HG02852 (cell line): ENCODE data around the gene USP5.
A peak's percentile ranks its signal among the peaks of the same experiment; 100 is the strongest.

Source experiments
- ATAC-seq: cut with Tn5 transposase; IDR thresholded peaks from one replicate; pipeline ENCODE4 v1.9.1; 2021; ENCODE audit warnings: mild to moderate bottlenecking, moderate library complexity; ENCODE audit not compliant: unreplicated experiment

USP5 gene

GRCh38 chr12:6826125-6826733 lies 25.7 kb upstream of the USP5 start:
- ATAC-seq: no peak

GRCh38 chr12:6826734-6827436 lies 25.1 kb upstream of the USP5 start:
- no peak for ATAC-seq

- ATAC-seq: no peak
Measured at GRCh38 chr12:6827437-6827911, 24.5 kb upstream of the USP5 start.

GRCh38 chr12:6827982-6828780 lies 23.8 kb upstream of the USP5 start, which contains the start of gene P3H3:
P3H3 (plus strand) TSS chr12:6828407; CDS start chr12:6828441, 34 bp downstream.
- no peak for ATAC-seq

- ATAC-seq: no peak
Measured at GRCh38 chr12:6828781-6829535, 23.0 kb upstream of the USP5 start.

GRCh38 chr12:6829536-6830220 lies 22.3 kb upstream of the USP5 start:
- ATAC-seq: no peak

GRCh38 chr12:6830286-6830890 lies 21.6 kb upstream of the USP5 start:
- no peak for ATAC-seq

- no peak for ATAC-seq
Measured at GRCh38 chr12:6830999-6831398, 21.0 kb upstream of the USP5 start.

- ATAC-seq: no peak
Measured at GRCh38 chr12:6831450-6831995, 20.4 kb upstream of the USP5 start.

- no peak for ATAC-seq
Measured at GRCh38 chr12:6832125-6832524, 19.8 kb upstream of the USP5 start.

- no peak for ATAC-seq
Measured at GRCh38 chr12:6833189-6833890, 18.6 kb upstream of the USP5 start.

GRCh38 chr12:6834254-6834653 lies 17.7 kb upstream of the USP5 start:
- no peak for ATAC-seq

GRCh38 chr12:6834873-6835272 lies 17.1 kb upstream of the USP5 start:
- no peak for ATAC-seq

- no peak for ATAC-seq
Measured at GRCh38 chr12:6836851-6837250, 15.1 kb upstream of the USP5 start.

GRCh38 chr12:6837370-6838060 lies 14.4 kb upstream of the USP5 start:
- no peak for ATAC-seq

GRCh38 chr12:6838854-6839253 lies 13.1 kb upstream of the USP5 start:
- ATAC-seq: no peak

GRCh38 chr12:6839482-6840201 lies 12.3 kb upstream of the USP5 start:
- ATAC-seq: peak; percentile 87

GRCh38 chr12:6840330-6840729 lies 11.6 kb upstream of the USP5 start:
- no peak for ATAC-seq
